Left ventricle myocardium inferior (tissue), 1 donor: ENCODE measurements around the gene FNDC3A. TPM values are rescaled to one million over a fixed set of nuclear protein-coding genes. Genes with fewer than 3 reads are reported as not detected.
A peak's percentile ranks its signal among the peaks of the same experiment; 100 is the strongest.

Experiments
- DNase-seq: peaks from one replicate; pipeline ENCODE4 v3.0.0-alpha.2; 2020
- H3K27ac ChIP-seq: fragments of 200-600 bp; replicated peaks from 2 replicates; pipeline ENCODE4 v1.8.0; 2021
- H3K27me3 ChIP-seq: fragments of 200-600 bp; 2 replicates; pipeline ENCODE4 v1.8.0; 2021; ENCODE audit warnings: low read depth
- H3K36me3 ChIP-seq: fragments of 200-600 bp; 2 replicates; pipeline ENCODE4 v1.8.0; 2021
- H3K4me1 ChIP-seq: fragments of 200-600 bp; 2 replicates; pipeline ENCODE4 v1.8.0; 2021
- H3K4me3 ChIP-seq: fragments of 200-600 bp; 2 replicates; pipeline ENCODE4 v1.8.0; 2021; ENCODE audit warnings: mild to moderate bottlenecking, moderate library complexity
- H3K9me3 ChIP-seq: fragments of 200-600 bp; replicated peaks from 2 replicates; pipeline ENCODE4 v1.8.0; 2021
- CTCF ChIP-seq: fragments of 200-600 bp; IDR thresholded peaks from 2 replicates; pipeline ENCODE4 v1.8.0; 2021; ENCODE audit warnings: antibody characterized with exemption, mild to moderate bottlenecking, borderline replicate concordance
- intact Hi-C: fragments of 100-400 bp; cut with micrococcal nuclease; formaldehyde crosslinking; loops from one replicate; pipeline ENCODE4 v1.11.0; 2022
- long read RNA-seq: library from polyadenylated mRNA; unstranded; transcript quantifications from one replicate; pipeline ENCODE4 v2.0.0, GENCODE V29; 2021
- total RNA-seq: library from RNA; stranded (reverse); fragmentation: NEBNext Ultra II Directional; extraction: Animal tissue kit (Norgen Biotek cat#: 25700); gene quantifications from one replicate; pipeline ENCODE4 v1.2.1, GENCODE V29; 2021
- donor health status: DM: no; HTN: yes; CAD: no; lungs with severe emphysema.

The FNDC3A gene
- total RNA-seq, result 18.9 TPM
- long read RNA-seq, full-length matches to known transcripts, result 10 of 12 reads
- long read RNA-seq, partial matches to known transcripts, result 0 of 12 reads
- long read RNA-seq, other reads (novel, unspliced or antisense), result 2 of 12 reads

GRCh38 chr13:48975856-48976575 lies at the start of gene FNDC3A:
TSS of gene FNDC3A (plus strand) at chr13:48975912. CDS start at chr13:49006191, 30,279 bp downstream.
- intact Hi-C loops, result no loop called here
- H3K27me3 ChIP-seq, result no peaks in the 10 kb centered on the region
- no peak for TF ChIP-seq CTCF
- H3K4me1 ChIP-seq, result peaks cover 57% of the 10 kb centered on the region
- DNase-seq, result peak; percentile 85
- no peaks in the 10 kb centered on the region for H3K36me3 ChIP-seq
- peak within 1 kb of the TSS; percentile 98 for H3K27ac ChIP-seq
- peaks cover 19% of the 10 kb centered on the region for H3K9me3 ChIP-seq
- peak within 1 kb of the TSS; percentile 89 for H3K4me3 ChIP-seq

GRCh38 chr13:48928757-48929430 lies 46.8 kb upstream of the FNDC3A start:
- peaks cover 6% of the 10 kb centered on the region for H3K9me3 ChIP-seq
- no peak for DNase-seq
- no peak overlapping the region for H3K27ac ChIP-seq
- no peaks in the 10 kb centered on the region for H3K36me3 ChIP-seq
- H3K4me1 ChIP-seq, result no peaks in the 10 kb centered on the region
- no peak for TF ChIP-seq CTCF
- no peaks in the 10 kb centered on the region for H3K27me3 ChIP-seq
- H3K4me3 ChIP-seq, result no peak overlapping the region
- intact Hi-C loops, result no loop called here

- no peak for DNase-seq
- no peak for TF ChIP-seq CTCF
- Histone ChIP-seq H3K4me1 (no peaks in the 10 kb centered on the region), H3K9me3 (peaks cover 17% of the 10 kb centered on the region), H3K36me3 (no peaks in the 10 kb centered on the region), H3K27me3 (no peaks in the 10 kb centered on the region), H3K4me3 (no peak overlapping the region), H3K27ac (no peak overlapping the region)
- intact Hi-C loops, result no loop called here
Observed at GRCh38 chr13:48930918-48931317, 44.8 kb upstream of the FNDC3A start.

- Histone ChIP-seq H3K4me1 (no peaks in the 10 kb centered on the region), H3K27me3 (no peaks in the 10 kb centered on the region), H3K36me3 (no peaks in the 10 kb centered on the region), H3K9me3 (peaks cover 12% of the 10 kb centered on the region), H3K4me3 (no peak overlapping the region), H3K27ac (no peak overlapping the region)
- intact Hi-C loops, result no loop called here
- TF ChIP-seq CTCF, result no peak
- no peak for DNase-seq
Observed at GRCh38 chr13:48938308-48938943, 37.3 kb upstream of the FNDC3A start.

- no peak overlapping the region for H3K27ac ChIP-seq
- no peaks in the 10 kb centered on the region for H3K36me3 ChIP-seq
- intact Hi-C loops, result no loop called here
- no peak overlapping the region for H3K4me3 ChIP-seq
- no peak for DNase-seq
- no peaks in the 10 kb centered on the region for H3K27me3 ChIP-seq
- peaks cover 5% of the 10 kb centered on the region for H3K9me3 ChIP-seq
- no peaks in the 10 kb centered on the region for H3K4me1 ChIP-seq
- no peak for TF ChIP-seq CTCF
Observed at GRCh38 chr13:48939728-48940127, 36.0 kb upstream of the FNDC3A start.
